Effector memory CD4-positive, alpha-beta T cell (primary cell): Measurements from ENCODE around the gene CNOT2.

Experiments
- DNase-seq, 3 donors: peaks; one replicate each; pipeline ENCODE4 v3.0.0-alpha.2; 2020
- H3K27ac ChIP-seq: 2 replicates; pipeline ENCODE4 v1.7.0; 2013; ENCODE audit warnings: mild to moderate bottlenecking, low read length, moderate library complexity; ENCODE audit not compliant: insufficient read depth, poor library complexity, severe bottlenecking
- H3K27me3 ChIP-seq: replicated peaks from 2 replicates; pipeline ENCODE4 v1.7.0; 2013; ENCODE audit warnings: mild to moderate bottlenecking, low read length; ENCODE audit not compliant: insufficient read depth, control insufficient read depth, poor library complexity, severe bottlenecking
- H3K36me3 ChIP-seq: 2 replicates; pipeline ENCODE4 v1.7.0; 2013; ENCODE audit warnings: mild to moderate bottlenecking, low read length, moderate library complexity; ENCODE audit not compliant: control insufficient read depth, insufficient read depth
- H3K4me1 ChIP-seq: 2 replicates; pipeline ENCODE4 v1.7.0; 2013; ENCODE audit warnings: low read length, mild to moderate bottlenecking; ENCODE audit not compliant: control insufficient read depth, insufficient read depth, poor library complexity, severe bottlenecking
- H3K4me3 ChIP-seq: 2 replicates; pipeline ENCODE4 v1.7.0; 2013; ENCODE audit warnings: low read length, low read depth, mild to moderate bottlenecking; ENCODE audit not compliant: insufficient read depth, poor library complexity, severe bottlenecking
- H3K9me3 ChIP-seq: 2 replicates; pipeline ENCODE4 v1.7.0; 2013; ENCODE audit warnings: mild to moderate bottlenecking, low read length, moderate library complexity; ENCODE audit not compliant: control insufficient read depth
- total RNA-seq, 3 donors: gene quantifications; one replicate each; lab custom pipeline; 2026; lab: John Stamatoyannopoulos, UW

Gene CNOT2
- total RNA-seq, result 114 to 143 (median 142) reads per million in 3 donors

DNA sequence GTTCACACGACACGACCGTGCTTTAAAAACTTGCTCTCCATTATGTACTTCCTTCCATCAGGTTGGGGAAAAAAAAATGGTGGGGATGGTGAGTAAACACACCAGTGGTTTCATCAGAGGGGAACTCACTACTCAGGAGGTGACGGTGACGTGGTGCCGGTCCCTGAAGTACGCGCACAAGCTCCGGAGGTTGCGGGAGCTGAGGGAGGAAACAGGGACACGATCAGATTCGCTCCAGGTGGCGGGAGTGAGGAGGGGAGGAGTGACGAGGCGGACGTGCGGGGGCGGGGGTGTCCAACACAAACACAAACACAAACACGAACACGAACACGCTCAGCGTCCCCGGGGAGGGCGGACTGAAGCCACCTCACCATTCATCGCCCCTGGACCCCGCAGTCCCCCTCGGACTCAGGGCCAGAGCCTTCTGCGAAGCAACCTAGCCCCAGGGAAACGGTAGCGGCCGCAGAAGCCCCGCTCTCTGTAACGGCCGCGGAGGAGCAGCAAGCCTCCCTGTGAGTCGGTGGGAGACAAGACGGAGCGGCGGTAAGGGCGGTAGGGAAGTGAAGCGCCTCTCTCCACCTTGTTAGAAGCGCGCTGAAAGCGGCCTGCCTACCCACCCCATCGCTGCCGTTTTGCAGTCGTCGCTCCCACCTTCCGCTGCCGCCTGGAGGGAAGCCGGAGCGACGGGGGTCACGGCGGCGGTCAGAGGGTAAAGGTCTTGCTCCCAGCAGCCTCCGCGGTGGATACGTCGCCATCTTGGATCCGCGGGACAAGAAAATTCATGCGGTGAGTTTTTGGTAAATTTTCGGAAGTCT lies at the start of gene CNOT2:
TSS of gene CNOT2 (plus strand) at position 739 of the 815 bp plus-strand sequence. CDS start 34,794 bp downstream, outside the sequence.
- H3K36me3 ChIP-seq, result peaks cover 15% of the 10 kb centered on the region
- H3K4me3 ChIP-seq, result peak within 1 kb of the TSS; percentile 84
- H3K27me3 ChIP-seq, result no peaks in the 10 kb centered on the region
- DNase-seq, result peak; percentile 80 to 86 (median 85)
- H3K4me1 ChIP-seq, result peaks cover 6% of the 10 kb centered on the region
- no peaks in the 10 kb centered on the region for H3K9me3 ChIP-seq
- peak within 1 kb of the TSS; percentile 99 for H3K27ac ChIP-seq

- H3K27ac ChIP-seq, result no peak overlapping the region
- H3K36me3 ChIP-seq, result no peaks in the 10 kb centered on the region
- H3K9me3 ChIP-seq, result no peaks in the 10 kb centered on the region
- no peak for DNase-seq
- no peak overlapping the region for H3K4me3 ChIP-seq
- no peaks in the 10 kb centered on the region for H3K4me1 ChIP-seq
- no peaks in the 10 kb centered on the region for H3K27me3 ChIP-seq
These were observed 49.2 kb upstream of the CNOT2 start for GRCh38 chr12:70194076-70194475.

GRCh38 chr12:70196811-70197281 lies 46.4 kb upstream of the CNOT2 start:
- Histone ChIP-seq H3K27me3 (no peaks in the 10 kb centered on the region), H3K9me3 (no peaks in the 10 kb centered on the region), H3K4me3 (no peak overlapping the region), H3K4me1 (no peaks in the 10 kb centered on the region), H3K36me3 (no peaks in the 10 kb centered on the region), H3K27ac (no peak overlapping the region)
- no peak for DNase-seq

GRCh38 chr12:70197345-70197744 lies 45.9 kb upstream of the CNOT2 start:
- DNase-seq, result no peak
- no peak overlapping the region for H3K4me3 ChIP-seq
- no peaks in the 10 kb centered on the region for H3K4me1 ChIP-seq
- no peak overlapping the region for H3K27ac ChIP-seq
- no peaks in the 10 kb centered on the region for H3K27me3 ChIP-seq
- H3K36me3 ChIP-seq, result no peaks in the 10 kb centered on the region
- no peaks in the 10 kb centered on the region for H3K9me3 ChIP-seq

GRCh38 chr12:70213707-70214106 lies 29.5 kb upstream of the CNOT2 start:
- no peaks in the 10 kb centered on the region for H3K27me3 ChIP-seq
- no peak overlapping the region for H3K27ac ChIP-seq
- no peaks in the 10 kb centered on the region for H3K9me3 ChIP-seq
- no peak for DNase-seq
- H3K4me3 ChIP-seq, result no peak overlapping the region
- no peaks in the 10 kb centered on the region for H3K36me3 ChIP-seq
- H3K4me1 ChIP-seq, result no peaks in the 10 kb centered on the region

GRCh38 chr12:70214972-70215617 lies 28.1 kb upstream of the CNOT2 start:
- Histone ChIP-seq H3K27ac (no peak overlapping the region), H3K4me3 (no peak overlapping the region), H3K27me3 (no peaks in the 10 kb centered on the region), H3K36me3 (no peaks in the 10 kb centered on the region), H3K4me1 (no peaks in the 10 kb centered on the region), H3K9me3 (no peaks in the 10 kb centered on the region)
- no peak for DNase-seq

GRCh38 chr12:70217416-70217815 lies 25.8 kb upstream of the CNOT2 start:
- no peaks in the 10 kb centered on the region for H3K9me3 ChIP-seq
- H3K36me3 ChIP-seq, result no peaks in the 10 kb centered on the region
- H3K27me3 ChIP-seq, result no peaks in the 10 kb centered on the region
- DNase-seq, result no peak
- no peaks in the 10 kb centered on the region for H3K4me1 ChIP-seq
- no peak overlapping the region for H3K4me3 ChIP-seq
- no peak overlapping the region for H3K27ac ChIP-seq

DNA sequence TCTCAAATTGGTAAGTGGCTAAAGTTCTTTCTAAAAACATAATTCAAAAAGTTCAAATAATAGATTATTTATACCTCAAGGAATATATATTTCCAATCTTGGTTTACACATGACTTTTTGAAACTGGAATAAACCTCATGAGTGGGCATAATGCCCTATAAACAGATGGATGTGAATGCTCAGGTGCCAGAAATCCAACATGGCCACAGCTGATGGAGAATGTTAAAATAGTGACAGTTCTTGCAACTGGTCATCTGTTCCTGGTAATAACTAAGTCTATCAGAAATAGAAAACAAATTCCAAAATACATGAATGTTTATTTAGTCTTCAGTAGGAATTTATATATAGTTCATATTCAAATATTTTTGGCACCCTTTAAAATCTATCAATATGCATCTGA lies 21.6 kb upstream of the CNOT2 start:
- Histone ChIP-seq H3K27ac (no peak overlapping the region), H3K4me3 (no peak overlapping the region), H3K9me3 (no peaks in the 10 kb centered on the region), H3K36me3 (no peaks in the 10 kb centered on the region), H3K4me1 (no peaks in the 10 kb centered on the region), H3K27me3 (no peaks in the 10 kb centered on the region)
- DNase-seq, result no peak

- H3K27ac ChIP-seq, result no peak overlapping the region
- no peaks in the 10 kb centered on the region for H3K36me3 ChIP-seq
- no peak for DNase-seq
- H3K4me1 ChIP-seq, result no peaks in the 10 kb centered on the region
- H3K27me3 ChIP-seq, result no peaks in the 10 kb centered on the region
- no peaks in the 10 kb centered on the region for H3K9me3 ChIP-seq
- no peak overlapping the region for H3K4me3 ChIP-seq
These were observed 15.3 kb upstream of the CNOT2 start for GRCh38 chr12:70227911-70228310.

DNA sequence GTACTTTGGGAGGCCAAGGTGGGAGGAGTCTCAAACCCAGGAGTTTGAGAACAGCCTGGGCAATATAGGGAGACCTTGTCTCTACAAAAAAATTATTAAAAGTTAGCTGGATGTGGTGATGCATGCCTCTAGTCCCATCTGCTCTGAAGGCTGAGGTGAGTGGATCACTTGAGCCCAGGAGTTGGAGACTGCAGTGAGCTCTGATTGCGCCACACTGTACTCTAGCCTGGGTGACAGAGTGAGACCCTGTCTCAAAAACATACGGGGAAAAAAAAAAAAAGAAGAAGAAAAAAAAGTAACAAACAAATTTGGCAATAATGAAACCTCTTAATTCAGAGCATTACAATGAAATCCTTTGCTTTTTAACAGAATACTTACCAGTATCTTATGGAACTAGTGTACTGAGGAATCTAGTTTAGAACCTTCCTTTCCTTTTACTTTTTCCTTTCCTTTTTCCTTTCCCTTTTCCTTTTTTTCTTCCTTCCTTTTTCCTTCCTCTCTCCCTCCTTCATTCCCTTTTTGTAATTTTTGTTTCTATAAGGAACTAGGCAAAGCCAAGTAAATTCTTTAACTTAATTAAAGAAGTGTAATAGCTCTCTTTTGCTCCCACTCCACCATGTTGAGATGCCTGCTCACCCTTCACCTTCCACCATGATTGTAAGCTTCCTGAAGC lies 12.2 kb upstream of the CNOT2 start:
- H3K9me3 ChIP-seq, result no peaks in the 10 kb centered on the region
- H3K4me1 ChIP-seq, result no peaks in the 10 kb centered on the region
- no peak for DNase-seq
- no peak overlapping the region for H3K27ac ChIP-seq
- H3K27me3 ChIP-seq, result no peaks in the 10 kb centered on the region
- H3K4me3 ChIP-seq, result no peak overlapping the region
- no peaks in the 10 kb centered on the region for H3K36me3 ChIP-seq
